ENCODE measurements around the gene VPS8. TPM values are rescaled to one million over a fixed set of nuclear protein-coding genes. Genes with fewer than 3 reads are reported as not detected.

Gene VPS8
- total and polyA plus RNA-seq, 2 of the 8 experiments (the other 6 are each of a cell fraction or from before 2014, with no cell fraction given), result 13.0 to 41.0 TPM

DNA sequence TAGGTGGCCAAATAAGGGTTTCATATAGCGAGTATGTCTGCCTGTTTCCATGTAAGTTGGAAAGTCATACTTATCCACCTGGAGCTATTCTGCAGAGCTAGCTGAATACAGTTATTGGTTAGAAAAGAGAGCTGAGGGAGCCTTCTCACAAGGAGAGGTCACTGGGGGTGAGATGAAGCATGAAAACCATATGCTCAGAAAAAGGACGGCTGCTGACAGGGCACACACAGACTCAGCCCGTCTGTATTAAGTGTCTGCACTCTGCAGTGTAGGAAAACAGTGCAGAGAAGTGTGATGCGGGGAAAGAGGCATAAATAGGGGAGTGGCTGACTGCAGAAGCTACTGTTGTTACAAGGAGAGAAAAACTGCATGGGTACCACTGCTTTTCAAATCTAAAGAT is 282.7 kb downstream of the VPS8 start:
- Histone ChIP-seq H3K36me3 (ENCODE audit: control insufficient read depth in 2 of 4, insufficient read depth in 4 of 4, low read length in 3 of 4) (no peaks in the 10 kb centered on the region), H3K9ac (replicated peaks in 1 of 4; ENCODE audit: extremely low read depth in 1 of 4, low read depth in 3 of 4, low read length in 3 of 4) (no peak overlapping the region), H2BK15ac (ENCODE audit: low read length) (no peak overlapping the region), H4K91ac (replicated peaks; ENCODE audit: insufficient read length, low read length) (no peak overlapping the region), H2BK20ac (ENCODE audit: low read length) (no peak overlapping the region), H3K9me3 (ENCODE audit: insufficient read depth in 2 of 2, low read depth in 1 of 2, low read length in 1 of 2) (no peaks in the 10 kb centered on the region), H3K79me2 (ENCODE audit: control insufficient read depth in 1 of 2, insufficient read depth in 2 of 2, low read length in 2 of 2) (no peaks in the 10 kb centered on the region), H3K23me2 (ENCODE audit: low read depth, low read length) (no peaks in the 10 kb centered on the region), H3K79me1 (ENCODE audit: low read depth, low read length) (no peaks in the 10 kb centered on the region), H3K4me3 (ENCODE audit: extremely low read depth in 1 of 4, insufficient read depth in 2 of 4, low read depth in 3 of 4, low read length in 4 of 4) (no peak overlapping the region), H3K18ac (ENCODE audit: extremely low read depth, low read length) (no peak overlapping the region), H3K56ac (replicated peaks; ENCODE audit: insufficient read length, low read depth, low read length) (no peak overlapping the region), H2BK120ac (replicated peaks; ENCODE audit: low read depth, low read length) (no peak overlapping the region), H3K4me2 (ENCODE audit: insufficient read depth in 1 of 2, low read depth in 2 of 2, low read length in 2 of 2) (no peak overlapping the region), H4K20me1 (replicated peaks in 1 of 2; ENCODE audit: control insufficient read depth in 1 of 2, insufficient read depth in 2 of 2, low read length in 2 of 2) (no peaks in the 10 kb centered on the region), H3K4me1 (replicated peaks in 1 of 4; ENCODE audit: control insufficient read depth in 3 of 4, insufficient read depth in 4 of 4, low read length in 3 of 4) (peaks cover 0 to 3% (median 0%) of the 10 kb centered on the region in 4 experiments; a peak in 1 of 7 replicates), H3K27ac (ENCODE audit: low read depth, low read length) (no peak overlapping the region), H2BK5ac (ENCODE audit: low read depth, low read length) (no peak overlapping the region), H4K5ac (ENCODE audit: insufficient read length, low read depth, low read length) (no peak overlapping the region), H3K27me3 (replicated peaks in 1 of 4; ENCODE audit: control insufficient read depth in 3 of 4, extremely low read depth in 1 of 4, insufficient read depth in 3 of 4, low read length in 3 of 4) (no peaks in the 10 kb centered on the region), H4K8ac (ENCODE audit: extremely low read depth, insufficient read depth, low read length) (no peak overlapping the region), H3K4ac (replicated peaks; ENCODE audit: insufficient read length, low read depth, low read length) (no peak overlapping the region), H2AFZ (ENCODE audit: low read length) (no peak overlapping the region), H3K23ac (ENCODE audit: insufficient read length) (no peak overlapping the region), H2AK5ac (ENCODE audit: low read depth, low read length) (no peak overlapping the region), H2BK12ac (ENCODE audit: low read depth, low read length) (no peak overlapping the region), H3K14ac (ENCODE audit: insufficient read length) (no peak overlapping the region)
- FAIRE-seq, result no peak
- DNase-seq (ENCODE audit: low read depth in 1 of 2, low spot score in 2 of 2), result no peak
- POLR2A ChIA-PET (ENCODE audit: partially characterized antibody), result interaction anchor here (0.6 kb wide), 1 partner anchor 365 kb away, joined by 3 read pairs; no protein-coding TSS in a partner anchor
- 93% methylated on average over 4 of the region's 4 CpGs; no CpG with 5 or more reads in 1 of the 2 experiments for WGBS, 2 experiments (ENCODE audit: extremely low coverage in 1 of 2, insufficient coverage in 1 of 2, insufficient read length in 1 of 2, insufficient replicate concordance in 2 of 2, low coverage in 1 of 2, low lambda C conversion rate in 2 of 2, missing lambda C conversion rate in 1 of 2)
- CTCF ChIA-PET (ENCODE audit: partially characterized antibody), result interaction anchor here (0.6 to 1.2 kb wide), 4 partner anchors 12 to 430 kb away, joined by 3 to 4 read pairs (median 3); no protein-coding TSS in a partner anchor
- no peak for TF ChIP-seq EGR1 (IDR thresholded peaks at IDR 0.05; ENCODE audit: borderline replicate concordance, low read depth, low read length)
- TF ChIP-seq JUND (IDR thresholded peaks at IDR 0.05; ENCODE audit: low read length), result no peak
- TF ChIP-seq, protein P1, sequence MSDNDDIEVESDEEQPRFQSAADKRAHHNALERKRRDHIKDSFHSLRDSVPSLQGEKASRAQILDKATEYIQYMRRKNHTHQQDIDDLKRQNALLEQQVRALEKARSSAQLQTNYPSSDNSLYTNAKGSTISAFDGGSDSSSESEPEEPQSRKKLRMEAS (IDR thresholded peaks at IDR 0.05), result no peak
- no peak for TF ChIP-seq RFX5 (IDR thresholded peaks at IDR 0.05; ENCODE audit: borderline replicate concordance, low read depth, low read length)
